ENCODE data around the gene ESPL1. TPM values are rescaled to one million over a fixed set of nuclear protein-coding genes. Genes with fewer than 3 reads are reported as not detected.

The ESPL1 gene
- total and polyA plus RNA-seq, 3 experiments from 2014 or later, result 58.4 to 63.4 TPM; not detected in 1

Other genes starting within 250 kb of the ESPL1 start
- gene TNS2, start 218.2 kb upstream of the ESPL1 start, total RNA-seq, result 1 to 10 TPM; 2.1 to 5.6 TPM
- 0.35 TPM for gene TNS2, start 218.2 kb upstream of the ESPL1 start, polyA plus RNA-seq
- gene SPRYD3, start 188.9 kb upstream of the ESPL1 start, total RNA-seq, result 10 to 100 TPM; 40.1 to 43.3 TPM
- gene SPRYD3, start 188.9 kb upstream of the ESPL1 start, polyA plus RNA-seq, result 63.0 TPM
- 1 to 10 TPM; 1.5 to 1.6 TPM for gene IGFBP6, start 170.6 kb upstream of the ESPL1 start, total RNA-seq
- gene IGFBP6, start 170.6 kb upstream of the ESPL1 start, polyA plus RNA-seq, result 8.9 TPM
- gene SOAT2, start 164.8 kb upstream of the ESPL1 start, total RNA-seq, result under 1 TPM; 0.48 to 1.00 TPM
- gene SOAT2, start 164.8 kb upstream of the ESPL1 start, polyA plus RNA-seq, result 0.76 TPM
- gene ZNF740, start 87.6 kb upstream of the ESPL1 start, total RNA-seq, result 10 to 100 TPM; 50.4 to 52.0 TPM
- gene ZNF740, start 87.6 kb upstream of the ESPL1 start, polyA plus RNA-seq, result 3.3 TPM
- 10 to 100 TPM; 15.8 to 18.7 TPM for gene CSAD, start 87.4 kb upstream of the ESPL1 start, total RNA-seq
- gene CSAD, start 87.4 kb upstream of the ESPL1 start, polyA plus RNA-seq, result 0.70 TPM
- gene ITGB7, start 61.0 kb upstream of the ESPL1 start, total RNA-seq, result 100 to 1,000 TPM; 339 TPM
- gene ITGB7, start 61.0 kb upstream of the ESPL1 start, polyA plus RNA-seq, result 292 TPM
- 10 to 100 TPM; 67.0 to 68.4 TPM for gene RARG, start 36.1 kb upstream of the ESPL1 start, total RNA-seq
- gene RARG, start 36.1 kb upstream of the ESPL1 start, polyA plus RNA-seq, result 15.4 TPM
- 100 to 1,000 TPM; 380 to 385 TPM for gene PFDN5, start 27.2 kb downstream of the ESPL1 start, total RNA-seq
- gene PFDN5, start 27.2 kb downstream of the ESPL1 start, polyA plus RNA-seq, result 1,325 TPM
- 10 to 100 TPM; 81.1 to 82.5 TPM for gene MYG1, start 31.4 kb downstream of the ESPL1 start, total RNA-seq
- gene MYG1, start 31.4 kb downstream of the ESPL1 start, polyA plus RNA-seq, result 67.9 TPM
- gene AAAS, start 53.3 kb downstream of the ESPL1 start, total RNA-seq, result 10 to 100 TPM; 77.9 to 79.7 TPM
- 38.9 TPM for gene AAAS, start 53.3 kb downstream of the ESPL1 start, polyA plus RNA-seq
- not detected for gene SP7, start 68.1 kb downstream of the ESPL1 start, total RNA-seq
- not detected for gene SP7, start 68.1 kb downstream of the ESPL1 start, polyA plus RNA-seq
- 10 to 100 TPM; 61.1 to 63.3 TPM for gene SP1, start 111.9 kb downstream of the ESPL1 start, total RNA-seq
- gene SP1, start 111.9 kb downstream of the ESPL1 start, polyA plus RNA-seq, result 6.6 TPM
- not detected for gene AMHR2, start 155.6 kb downstream of the ESPL1 start, total RNA-seq
- gene AMHR2, start 155.6 kb downstream of the ESPL1 start, polyA plus RNA-seq, result not detected
- 100 to 1,000 TPM; 234 to 236 TPM for gene PRR13, start 173.4 kb downstream of the ESPL1 start, total RNA-seq
- gene PRR13, start 173.4 kb downstream of the ESPL1 start, polyA plus RNA-seq, result 602 TPM
- gene PCBP2, start 183.8 kb downstream of the ESPL1 start, total RNA-seq, result 1,000 to 10,000 TPM in 1 of 2 experiments, 100 to 1,000 TPM in 1; 995 to 1,025 TPM
- 104 TPM for gene PCBP2, start 183.8 kb downstream of the ESPL1 start, polyA plus RNA-seq
- gene MAP3K12, start 231.2 kb downstream of the ESPL1 start, total RNA-seq, result 10 to 100 TPM; 11.9 TPM
- 6.9 TPM for gene MAP3K12, start 231.2 kb downstream of the ESPL1 start, polyA plus RNA-seq
- 10 to 100 TPM; 62.1 to 65.1 TPM for gene TARBP2, start 233.0 kb downstream of the ESPL1 start, total RNA-seq
- 26.3 TPM for gene TARBP2, start 233.0 kb downstream of the ESPL1 start, polyA plus RNA-seq
- gene NPFF, start 239.2 kb downstream of the ESPL1 start, total RNA-seq, result not detected
- gene NPFF, start 239.2 kb downstream of the ESPL1 start, polyA plus RNA-seq, result not detected